K562 (cell line): ENCODE measurements around the gene ZC3H11A.

Source experiments
- CTBP1 ChIP-seq: fragments of 450-650 bp; IDR thresholded peaks from 2 replicates; pipeline ENCODE4 v1.6.1; 2016; ENCODE audit warnings: borderline replicate concordance
- DEAF1 ChIP-seq: fragments of 450-650 bp; formaldehyde crosslinking; IDR thresholded peaks from 2 replicates; pipeline ENCODE4 v1.4.0; 2020; ENCODE audit warnings: mild to moderate bottlenecking, moderate library complexity
- EP300 ChIP-seq: IDR thresholded peaks from 2 replicates; pipeline ENCODE4 v1.6.1; 2012; ENCODE audit warnings: low read length, improper control_type of control experiment
- EZH2 ChIP-seq: IDR thresholded peaks from 2 replicates; pipeline ENCODE4 v1.6.1; 2012; ENCODE audit warnings: low read depth, mild to moderate bottlenecking, inconsistent platforms, low read length, borderline replicate concordance
- HNRNPK ChIP-seq: fragments of 200-400 bp; formaldehyde crosslinking; IDR thresholded peaks from one replicate; pipeline ENCODE4 v1.6.1; 2018; ENCODE audit warnings: mild to moderate bottlenecking, low read depth, low read length; ENCODE audit not compliant: poor library complexity, severe bottlenecking
- REST ChIP-seq, 2 experiments: fragments of 450-650 bp; formaldehyde crosslinking in 1 of 2; IDR thresholded peaks; 2 replicates each; pipeline versions ENCODE4 v1.4.0 to v1.6.1; 2014 to 2020; ENCODE audit warnings: mild to moderate bottlenecking in 2 of 2, borderline replicate concordance in 1 of 2, low read depth in 1 of 2
- TEAD2 ChIP-seq: fragments of 450-650 bp; IDR thresholded peaks from 2 replicates; pipeline ENCODE4 v1.6.1; 2016; ENCODE audit warnings: missing genetic modification characterization, control low read depth, missing compliant biosample characterization
- USF2 ChIP-seq: sonication (generic); formaldehyde crosslinking; IDR thresholded peaks from 2 replicates; pipeline ENCODE4 v1.5.0; 2020; ENCODE audit warnings: missing genetic modification reagents
- ZBTB8A ChIP-seq: fragments of 450-650 bp; IDR thresholded peaks from 2 replicates; pipeline ENCODE4 v1.6.1; 2018; ENCODE audit warnings: mild to moderate bottlenecking, moderate library complexity; ENCODE audit not compliant: partially characterized antibody
- ZNF232 ChIP-seq: sonication (generic); formaldehyde crosslinking; IDR thresholded peaks from 2 replicates; pipeline ENCODE4 v1.8.0; 2022; ENCODE audit warnings: mild to moderate bottlenecking, missing genetic modification reagents

GRCh38 chr1:203746281-203746680, 49.1 kb upstream of the ZC3H11A start:
- no peak for TF ChIP-seq EZH2
- no peak for TF ChIP-seq USF2
- no peak for TF ChIP-seq TEAD2 (tag)
- TF ChIP-seq REST (IDR thresholded peaks at IDR 0.05; ENCODE audit: borderline replicate concordance) = no peak
- TF ChIP-seq REST (CRISPR knock-in tag; IDR thresholded peaks at IDR 0.05; ENCODE audit: low read depth) = no peak
- no peak for TF ChIP-seq ZBTB8A
- no peak for TF ChIP-seq EP300
- TF ChIP-seq HNRNPK = no peak
- no peak for TF ChIP-seq CTBP1
- no peak for TF ChIP-seq DEAF1
- TF ChIP-seq ZNF232 (CRISPR knock-in tag) = no peak
